ENCODE results near the gene GLIPR1.
"Not testable (repeated sequence)": the region's sequence is repeated elsewhere in the genome, so short reads cannot be mapped to it uniquely, and the experiment has no call there.

The GLIPR1 gene

GRCh38 chr12:75480469-75480949 is at the start of gene GLIPR1:
Gene GLIPR1, plus strand, starts transcription at chr12:75480755. Its CDS starts 126 bp downstream, at chr12:75480881.
- peak; percentile 97 for DNase-seq (ENCODE audit: low read depth, low spot score)

- no peak for DNase-seq (ENCODE audit: low read depth, low spot score)
Observed at GRCh38 chr12:75432924-75433323, 47.6 kb upstream of the GLIPR1 start.

- DNase-seq (ENCODE audit: low read depth, low spot score): no peak
Observed at GRCh38 chr12:75437564-75437963, 43.0 kb upstream of the GLIPR1 start.

GRCh38 chr12:75438059-75438754 is 42.3 kb upstream of the GLIPR1 start:
- no peak for DNase-seq (ENCODE audit: low read depth, low spot score)

GRCh38 chr12:75439048-75439447 is 41.5 kb upstream of the GLIPR1 start:
- DNase-seq (ENCODE audit: low read depth, low spot score): no peak

- no peak for DNase-seq (ENCODE audit: low read depth, low spot score)
Observed at GRCh38 chr12:75439930-75440329, 40.6 kb upstream of the GLIPR1 start.

- DNase-seq (ENCODE audit: low read depth, low spot score): not testable (repeated sequence)
Observed at GRCh38 chr12:75441687-75442449, 38.7 kb upstream of the GLIPR1 start.

- not testable (repeated sequence) for DNase-seq (ENCODE audit: low read depth, low spot score)
Observed at GRCh38 chr12:75442454-75442853, 38.1 kb upstream of the GLIPR1 start.

- no peak for DNase-seq (ENCODE audit: low read depth, low spot score)
Observed at GRCh38 chr12:75443709-75444108, 36.8 kb upstream of the GLIPR1 start.

GRCh38 chr12:75444429-75445136 is 36.0 kb upstream of the GLIPR1 start:
- peak; percentile 64 for DNase-seq (ENCODE audit: low read depth, low spot score)

- not testable (repeated sequence) for DNase-seq (ENCODE audit: low read depth, low spot score)
Observed at GRCh38 chr12:75445137-75445507, 35.4 kb upstream of the GLIPR1 start.

GRCh38 chr12:75446857-75447256 is 33.7 kb upstream of the GLIPR1 start:
- peak; percentile 54 for DNase-seq (ENCODE audit: low read depth, low spot score)

GRCh38 chr12:75447691-75448393 is 32.7 kb upstream of the GLIPR1 start:
- DNase-seq (ENCODE audit: low read depth, low spot score): no peak

GRCh38 chr12:75452675-75453330 is 27.8 kb upstream of the GLIPR1 start:
- peak; percentile 68 for DNase-seq (ENCODE audit: low read depth, low spot score)

GRCh38 chr12:75455839-75456238 is 24.7 kb upstream of the GLIPR1 start:
- DNase-seq (ENCODE audit: low read depth, low spot score): no peak

- DNase-seq (ENCODE audit: low read depth, low spot score): no peak
Observed at GRCh38 chr12:75457191-75457590, 23.4 kb upstream of the GLIPR1 start.

- not testable (repeated sequence) for DNase-seq (ENCODE audit: low read depth, low spot score)
Observed at GRCh38 chr12:75457866-75458265, 22.7 kb upstream of the GLIPR1 start.

GRCh38 chr12:75459755-75460154 is 20.8 kb upstream of the GLIPR1 start:
- no peak for DNase-seq (ENCODE audit: low read depth, low spot score)

- no peak for DNase-seq (ENCODE audit: low read depth, low spot score)
Observed at GRCh38 chr12:75460204-75460603, 20.4 kb upstream of the GLIPR1 start.

- no peak for DNase-seq (ENCODE audit: low read depth, low spot score)
Observed at GRCh38 chr12:75471902-75472890, 8.4 kb upstream of the GLIPR1 start.
